ENCODE data around the gene ATP8B1. TPM values are rescaled to one million over a fixed set of nuclear protein-coding genes. Genes with fewer than 3 reads are reported as not detected.
"Not testable (repeated sequence)": the region's sequence is repeated elsewhere in the genome, so short reads cannot be mapped to it uniquely, and the experiment has no call there.

ATP8B1 gene
- polyA plus RNA-seq, 1 donor = 3.5 TPM

DNA sequence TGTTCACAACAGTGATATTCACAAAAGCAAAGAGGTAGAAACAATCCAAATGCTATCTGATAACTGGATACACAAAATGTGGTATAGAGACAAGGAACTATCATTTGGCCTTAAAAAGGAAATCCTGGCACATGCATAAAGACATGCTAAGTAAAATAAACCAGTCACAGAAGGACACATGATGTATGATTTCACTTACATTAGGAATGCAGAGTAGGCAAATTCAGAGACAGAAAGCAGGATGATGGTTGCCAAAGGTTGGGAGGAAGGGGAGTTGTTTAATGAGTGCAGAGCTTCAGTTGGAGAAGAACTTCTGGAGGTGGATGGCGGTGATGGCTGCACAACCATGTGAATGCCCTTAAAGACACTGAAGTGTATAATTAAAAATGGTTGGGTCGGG is 38.1 kb downstream of the ATP8B1 start:
- no peak for DNase-seq (ENCODE audit: low read depth)

DNA sequence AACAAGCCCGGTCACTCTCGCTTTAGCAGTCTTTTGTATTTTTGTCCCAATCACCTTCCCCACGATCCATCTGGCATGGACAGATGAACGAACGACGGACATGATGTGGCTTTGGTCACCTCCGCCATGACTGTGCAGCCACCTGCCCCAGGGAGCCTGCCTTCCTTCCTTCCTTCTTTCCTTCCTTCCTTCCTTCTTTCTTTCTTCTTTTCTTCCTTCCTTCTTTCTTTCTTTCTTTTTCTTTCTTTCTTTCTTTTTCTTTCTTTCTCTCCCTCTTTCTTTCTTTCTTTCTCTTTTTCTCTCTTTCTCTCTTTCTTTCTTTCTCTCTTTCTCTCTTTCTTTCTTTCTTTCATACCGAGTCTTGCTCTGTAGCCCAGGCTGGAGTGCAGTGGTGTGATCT is 39.0 kb downstream of the ATP8B1 start:
- no peak for DNase-seq (ENCODE audit: low read depth)

DNA sequence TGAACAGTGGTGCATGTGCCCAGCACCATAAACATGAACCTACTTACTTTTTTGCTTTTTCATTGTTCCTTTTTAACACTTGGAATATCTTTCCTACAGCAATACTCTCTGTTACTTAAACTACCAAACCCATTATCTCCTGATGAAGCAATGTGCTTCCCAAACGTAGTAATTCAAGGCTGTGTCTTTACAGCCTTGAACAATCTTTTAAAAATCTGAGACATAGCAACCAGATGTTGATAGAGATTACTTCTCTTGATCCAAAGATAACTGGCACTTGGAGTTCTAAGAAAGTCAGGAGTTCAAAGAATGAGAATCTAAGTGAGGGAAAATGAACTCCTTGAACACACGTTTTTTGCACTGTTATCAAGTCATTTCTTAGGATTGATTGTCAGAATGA is 40.4 kb downstream of the ATP8B1 start:
- DNase-seq (ENCODE audit: low read depth) = no peak

DNA sequence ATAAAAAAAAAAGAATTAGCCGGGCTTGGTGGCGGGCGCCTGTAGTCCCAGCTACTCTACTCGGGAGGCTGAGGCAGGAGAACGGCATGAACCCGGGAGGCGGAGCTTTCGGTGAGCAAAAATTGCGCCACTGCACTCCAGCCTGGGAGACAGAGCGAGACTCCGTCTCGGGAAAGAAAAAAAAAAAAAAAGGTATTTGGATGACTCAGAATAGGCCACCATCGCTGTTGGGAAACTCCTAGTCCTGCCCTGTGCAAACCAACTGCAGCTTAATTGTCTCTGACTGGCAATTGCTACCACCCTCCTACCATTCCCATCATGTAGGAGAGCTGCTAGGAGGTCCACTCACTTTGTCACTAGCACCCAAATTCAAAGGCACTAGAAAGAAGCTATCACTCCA is 43.5 kb downstream of the ATP8B1 start:
- no peak for DNase-seq (ENCODE audit: low read depth)

DNA sequence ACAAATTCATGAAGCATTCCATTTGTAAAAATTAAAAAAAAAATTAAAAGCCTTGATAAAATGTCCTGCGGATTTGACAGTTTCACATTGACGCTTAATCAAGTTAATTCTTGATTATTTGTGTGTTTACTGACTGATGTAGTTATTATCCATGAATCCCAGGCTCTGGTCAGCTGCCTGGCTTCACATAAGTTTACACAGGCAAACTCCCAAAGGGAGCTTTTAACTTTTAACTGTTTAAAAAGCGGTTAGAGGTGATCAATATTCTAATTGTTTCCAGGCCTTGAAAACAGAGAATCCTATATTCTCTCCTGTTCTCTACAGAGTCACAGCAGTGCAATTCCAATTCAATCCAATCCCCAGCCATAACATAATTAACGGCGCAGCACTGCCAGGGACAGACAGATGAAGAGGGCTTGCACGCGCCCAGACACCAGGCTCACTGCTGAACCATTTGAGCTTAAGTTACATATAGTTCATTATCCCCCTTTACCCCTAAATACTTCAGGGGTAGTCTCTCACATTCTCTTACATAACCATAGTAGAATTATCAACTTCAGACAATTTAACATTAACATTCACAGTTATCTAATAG is 47.5 kb downstream of the ATP8B1 start:
- no peak for DNase-seq (ENCODE audit: low read depth)

DNA sequence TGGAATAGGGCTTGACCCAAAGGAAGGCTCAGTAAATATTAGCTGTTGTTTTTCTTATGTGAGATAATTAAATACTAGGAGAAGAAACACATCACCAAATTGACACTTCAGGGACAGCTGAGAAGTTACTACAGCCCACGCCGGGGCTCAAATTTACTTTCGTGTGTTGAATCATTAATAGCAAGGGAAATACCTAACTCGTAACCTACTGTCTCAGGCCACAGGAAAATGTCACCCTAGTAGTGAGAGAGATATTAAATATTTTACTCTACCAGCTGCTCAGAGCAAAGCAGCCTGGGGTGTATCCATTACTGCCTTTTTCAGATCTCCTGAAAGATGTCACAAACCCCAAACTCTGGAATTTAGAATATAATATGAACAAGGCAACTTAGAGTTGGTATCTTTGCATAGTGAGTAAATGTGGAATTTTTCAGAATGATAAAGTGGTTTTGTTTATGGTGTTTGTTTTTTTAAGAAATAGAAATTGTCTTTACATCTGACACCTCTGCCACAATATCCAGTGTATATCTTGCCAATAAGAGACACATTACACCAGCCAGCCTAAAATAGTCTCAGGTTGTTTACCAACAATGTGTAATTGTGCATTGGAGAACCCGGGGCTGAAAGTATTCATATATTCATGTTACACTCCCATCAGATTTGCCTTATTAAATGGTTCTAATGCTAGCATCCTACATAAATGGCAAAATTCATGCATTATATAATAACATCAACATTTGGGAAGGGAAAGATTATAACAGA is 48.4 kb downstream of the ATP8B1 start:
- no peak for DNase-seq (ENCODE audit: low read depth)

DNA sequence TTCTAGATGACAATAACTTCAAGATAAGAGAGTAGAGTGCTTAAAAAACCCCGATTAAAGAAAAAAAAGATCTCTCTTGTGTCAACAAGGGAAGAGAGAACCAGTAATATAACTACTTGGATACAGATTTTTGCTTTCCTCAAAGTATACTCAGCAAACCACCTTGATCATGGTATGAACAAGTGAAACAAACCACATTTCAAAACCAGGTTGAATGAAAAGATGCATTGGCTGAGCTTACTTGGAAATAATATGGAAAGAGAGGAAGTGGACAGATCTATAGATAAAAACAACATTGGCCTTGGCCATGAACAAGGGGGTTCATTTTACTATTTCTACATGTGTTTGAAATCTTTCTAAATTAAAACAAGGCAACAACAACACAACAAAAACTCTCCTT is 50.1 kb downstream of the ATP8B1 start:
- no peak for DNase-seq (ENCODE audit: low read depth)

DNA sequence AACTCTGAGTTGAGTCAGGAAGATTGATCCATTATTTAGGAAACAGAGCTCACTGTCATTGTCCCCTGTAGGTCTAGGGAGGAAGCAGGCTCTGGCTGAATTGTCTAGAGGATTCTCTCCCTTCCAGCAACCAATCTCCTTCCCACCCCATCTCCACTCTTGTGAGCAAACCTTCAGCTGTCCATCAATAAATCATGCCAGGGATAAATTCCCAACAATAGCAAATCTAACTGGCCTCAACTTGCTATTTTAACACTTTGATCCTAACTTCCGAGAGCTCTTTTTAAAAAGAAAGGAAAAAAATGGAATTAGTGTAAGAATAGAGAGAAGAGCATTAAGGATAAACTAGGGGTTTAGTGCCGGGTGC is 53.5 kb downstream of the ATP8B1 start:
- DNase-seq (ENCODE audit: low read depth) = no peak

DNA sequence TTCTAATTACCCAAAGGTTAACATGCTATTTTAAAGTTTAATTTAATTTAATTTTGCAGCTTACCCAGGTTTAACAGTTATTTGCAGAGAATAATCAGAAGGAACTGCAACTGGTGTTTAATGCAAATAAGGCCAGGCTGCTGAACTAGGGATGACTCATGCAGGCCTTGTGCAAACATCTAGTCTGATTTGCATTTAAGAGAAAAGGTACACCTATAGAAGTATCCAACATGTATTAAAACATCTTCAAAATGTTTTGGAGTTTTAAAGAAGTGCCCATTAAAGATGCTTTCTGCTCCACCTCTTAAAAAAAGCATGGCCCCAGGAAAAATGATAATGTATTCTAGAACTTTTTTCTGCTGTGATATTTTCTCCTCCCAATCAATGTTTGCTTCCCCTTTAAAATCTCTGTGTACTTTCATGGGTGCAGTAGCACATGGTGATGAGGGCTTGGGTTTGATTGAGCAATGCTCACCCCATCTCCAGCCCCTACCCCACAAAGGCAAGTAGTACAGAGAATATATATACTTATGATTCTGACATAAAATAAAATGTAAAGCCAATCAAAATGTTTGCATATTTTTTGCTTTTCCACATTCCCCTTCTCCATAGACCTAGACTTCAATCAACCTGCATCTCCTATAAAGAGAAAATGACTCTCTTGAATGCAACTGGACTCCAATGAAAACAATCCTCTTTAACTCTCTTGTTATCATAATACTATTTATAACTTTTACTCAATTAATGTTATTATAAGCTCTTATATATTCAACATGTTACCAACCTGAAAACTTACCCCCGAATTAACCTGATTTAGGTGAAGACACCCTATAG is 54.1 kb downstream of the ATP8B1 start:
- DNase-seq (ENCODE audit: low read depth) = no peak

DNA sequence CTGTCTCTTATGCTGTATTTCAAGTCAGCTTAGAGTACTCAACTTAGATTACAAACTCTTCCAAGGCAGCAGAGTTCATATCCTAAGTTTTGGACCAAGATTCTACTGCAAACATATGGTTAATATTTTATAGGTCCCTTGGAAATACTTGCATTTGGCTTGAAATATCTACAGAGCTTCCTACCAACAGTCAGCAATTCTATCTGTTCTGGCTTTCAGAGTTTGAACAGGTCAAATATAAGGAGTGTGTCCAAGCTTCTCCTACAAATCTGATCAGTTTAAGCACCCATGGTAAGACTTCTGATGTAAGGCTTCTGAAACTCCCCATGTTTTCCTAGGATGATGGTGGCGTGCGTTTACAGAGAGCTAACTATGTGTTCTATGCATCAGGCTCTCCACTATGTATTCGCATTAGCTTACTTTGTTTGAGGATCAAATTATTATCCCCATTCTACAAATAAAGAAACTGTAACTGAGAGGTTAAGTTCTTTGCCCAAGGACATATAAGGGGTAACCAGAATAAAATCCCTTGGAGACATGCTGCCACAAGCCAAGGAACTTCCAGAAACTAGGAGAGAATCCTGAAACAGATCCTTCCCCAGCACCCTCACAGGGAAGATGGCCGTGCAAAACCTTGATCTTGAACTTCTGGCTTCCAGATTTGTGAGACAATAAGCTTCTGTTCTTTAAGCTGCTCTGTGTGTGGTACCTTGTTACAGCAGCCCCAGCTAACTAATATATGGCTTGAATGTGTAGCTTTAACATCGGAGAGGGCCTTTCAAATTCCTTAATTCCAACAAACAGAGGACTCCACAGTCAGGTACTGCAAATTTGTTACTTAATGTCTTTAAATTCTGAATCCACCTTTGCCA is 55.1 kb downstream of the ATP8B1 start:
- DNase-seq (ENCODE audit: low read depth) = no peak

DNA sequence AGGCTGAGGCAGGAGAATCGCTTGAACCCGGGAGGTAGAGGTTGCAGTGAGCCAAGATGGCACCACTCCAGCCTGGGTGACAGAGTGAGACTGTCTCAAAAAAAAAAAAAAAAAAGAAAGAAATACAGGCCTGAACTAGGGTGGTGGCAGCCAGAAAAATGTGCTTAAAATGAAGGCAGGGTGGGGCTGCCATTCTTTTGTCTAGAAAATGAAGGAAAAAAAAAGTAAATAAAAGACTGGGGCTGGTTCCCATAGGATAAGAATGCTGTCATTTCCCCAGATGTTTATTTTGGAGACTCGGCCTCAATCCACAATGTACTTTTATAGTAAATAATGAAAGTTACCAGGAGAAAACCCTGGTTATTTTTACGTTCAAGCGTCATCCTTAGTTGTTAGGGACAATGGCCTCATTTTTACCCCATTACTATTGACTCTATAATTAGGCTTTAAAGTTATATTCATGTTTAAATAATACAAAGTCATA is 58.9 kb downstream of the ATP8B1 start:
- no peak for DNase-seq (ENCODE audit: low read depth)

DNA sequence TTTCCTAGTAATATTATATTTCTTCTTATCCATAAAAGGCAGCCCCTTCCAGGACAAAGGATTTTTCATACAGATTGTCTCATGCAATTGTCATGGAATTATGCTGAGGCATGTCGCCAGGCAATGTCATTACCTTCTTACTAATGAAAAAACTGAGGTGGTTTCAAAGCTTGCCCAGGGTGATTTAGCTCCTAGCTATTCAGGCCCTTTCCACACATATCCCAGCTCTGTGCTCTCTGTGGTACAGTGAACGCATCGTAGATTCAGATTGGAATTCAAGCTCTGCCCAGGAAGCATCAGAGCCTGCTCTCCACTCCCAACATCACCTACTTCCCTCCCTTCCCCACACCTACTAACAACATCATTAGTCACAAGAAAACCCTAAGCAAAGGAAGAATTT is 60.1 kb downstream of the ATP8B1 start:
- no peak for DNase-seq (ENCODE audit: low read depth)

DNA sequence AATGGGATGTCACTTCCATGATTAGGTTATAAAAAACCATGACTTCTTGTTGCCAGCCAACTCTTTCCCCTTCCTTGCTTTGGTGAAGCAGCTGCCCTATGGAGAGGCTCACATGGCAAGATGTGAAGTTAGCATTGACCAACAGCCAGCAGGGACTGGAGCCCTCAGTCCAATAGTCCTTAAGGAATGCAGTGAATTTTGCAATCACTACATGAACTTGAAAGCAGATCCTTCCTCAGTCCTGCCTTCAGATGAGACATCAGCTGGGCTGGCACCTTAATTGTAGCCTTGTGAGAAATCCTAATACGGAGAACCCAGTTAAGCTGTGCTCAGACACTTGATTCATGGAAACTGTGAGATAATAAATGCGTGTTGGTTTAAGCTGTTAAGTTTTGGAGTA is 61.8 kb downstream of the ATP8B1 start:
- DNase-seq (ENCODE audit: low read depth) = no peak

DNA sequence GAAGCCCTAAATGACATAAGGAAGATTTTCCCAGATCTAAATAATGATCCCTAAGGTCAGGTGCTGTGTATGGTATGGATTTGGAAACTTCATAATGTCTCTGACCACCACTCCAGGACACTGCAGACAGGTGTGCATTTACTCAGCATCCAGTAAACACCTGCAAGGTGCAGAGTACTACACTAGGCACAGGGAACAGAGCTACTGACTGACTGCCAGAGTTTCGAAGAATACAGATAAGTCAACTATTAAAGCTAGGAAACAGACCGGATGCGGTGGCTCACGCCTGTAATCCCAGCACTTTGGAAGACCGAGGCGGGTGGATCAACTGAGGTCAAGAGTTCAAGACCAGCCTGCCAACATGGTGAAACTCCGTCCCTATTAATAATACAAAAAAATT is 65.0 kb downstream of the ATP8B1 start:
- DNase-seq (ENCODE audit: low read depth) = no peak

DNA sequence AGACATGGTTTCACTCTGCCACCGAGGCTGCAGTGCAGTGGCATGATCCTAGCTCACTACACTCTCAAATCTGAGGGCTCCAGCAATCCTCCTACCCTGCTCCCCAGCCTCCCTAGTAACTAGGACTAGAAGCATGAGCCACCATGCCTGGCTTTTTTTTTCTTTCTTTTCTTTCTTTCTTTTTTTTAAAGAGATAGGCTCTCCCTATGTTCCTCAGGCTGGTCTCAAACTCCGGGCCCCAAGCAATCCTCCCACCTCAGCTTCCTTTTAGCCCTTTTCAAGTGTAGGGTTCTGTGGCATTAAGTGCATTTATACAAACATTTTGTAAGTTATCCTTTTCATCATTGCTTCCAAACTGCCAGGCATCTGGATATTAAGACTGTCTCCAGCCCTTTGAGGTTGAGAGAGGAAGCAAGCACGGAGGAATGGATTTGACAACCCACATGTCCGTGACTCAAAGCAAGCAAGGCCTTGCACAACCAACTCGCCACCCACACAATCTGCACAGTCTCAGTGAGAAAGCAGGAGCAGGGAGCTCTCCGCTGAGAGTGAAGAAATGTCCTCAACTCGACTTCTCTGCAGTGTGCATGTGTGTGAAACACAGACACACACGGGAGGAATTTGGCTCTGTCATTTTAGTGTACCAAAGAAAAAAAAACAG is 65.6 kb downstream of the ATP8B1 start:
- DNase-seq (ENCODE audit: low read depth) = no peak

DNA sequence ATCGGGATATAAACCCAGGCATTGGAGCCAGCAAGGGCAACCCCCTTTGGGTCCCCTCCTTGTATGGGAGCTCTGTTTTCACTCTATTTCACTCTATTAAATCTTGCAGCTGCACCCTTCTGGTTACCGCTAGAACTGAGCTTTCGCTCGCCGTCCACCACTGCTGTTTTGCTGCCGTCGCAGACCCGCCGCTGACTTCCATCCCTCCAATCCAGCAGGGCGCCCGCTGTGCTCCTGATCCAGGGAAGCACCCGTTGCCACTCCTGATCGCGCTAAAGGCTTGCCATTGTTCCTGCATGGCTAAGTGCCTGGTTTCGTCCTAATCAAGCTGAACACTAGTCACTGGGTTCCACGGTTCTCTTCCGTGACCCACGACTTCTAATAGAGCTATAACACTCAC is 68.1 kb downstream of the ATP8B1 start:
- not testable (repeated sequence) for DNase-seq (ENCODE audit: low read depth)

DNA sequence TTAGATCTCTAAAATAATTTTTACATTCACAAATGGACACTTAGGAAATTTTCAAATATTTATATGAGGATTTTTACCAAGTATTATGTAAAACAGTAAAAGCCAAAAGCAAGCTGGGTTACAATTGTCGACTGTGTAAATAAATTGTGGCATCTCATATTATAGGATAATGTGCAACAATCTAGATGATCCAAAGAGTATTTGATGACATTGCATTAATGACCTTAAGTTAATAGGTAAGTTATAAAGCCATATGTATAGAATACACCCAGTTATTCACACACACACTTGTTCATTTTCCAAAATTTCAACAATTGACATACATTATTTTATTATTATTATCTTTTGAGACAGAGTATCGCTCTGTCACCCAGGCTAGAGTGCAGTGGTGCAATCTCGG is 69.3 kb downstream of the ATP8B1 start:
- no peak for DNase-seq (ENCODE audit: low read depth)

DNA sequence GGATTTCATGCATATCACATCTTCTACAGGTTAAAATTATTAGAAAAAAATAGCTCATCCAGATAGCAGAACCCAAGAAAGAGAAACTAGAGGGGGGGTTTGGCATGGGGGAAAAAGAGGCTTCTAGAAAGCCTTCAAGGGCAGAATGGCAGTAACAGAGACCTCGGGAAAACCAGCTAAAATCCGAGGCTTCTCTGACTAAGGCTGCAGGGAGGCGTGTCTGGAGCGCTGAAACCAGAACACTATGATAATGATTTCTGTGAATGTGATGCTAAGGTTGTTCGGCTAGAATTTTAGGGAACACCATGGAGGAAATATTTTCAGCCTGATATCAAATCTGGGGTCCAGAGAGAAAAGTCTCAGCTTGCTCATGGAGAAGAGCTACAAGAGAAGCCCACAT is 73.0 kb downstream of the ATP8B1 start:
- no peak for DNase-seq (ENCODE audit: low read depth)

DNA sequence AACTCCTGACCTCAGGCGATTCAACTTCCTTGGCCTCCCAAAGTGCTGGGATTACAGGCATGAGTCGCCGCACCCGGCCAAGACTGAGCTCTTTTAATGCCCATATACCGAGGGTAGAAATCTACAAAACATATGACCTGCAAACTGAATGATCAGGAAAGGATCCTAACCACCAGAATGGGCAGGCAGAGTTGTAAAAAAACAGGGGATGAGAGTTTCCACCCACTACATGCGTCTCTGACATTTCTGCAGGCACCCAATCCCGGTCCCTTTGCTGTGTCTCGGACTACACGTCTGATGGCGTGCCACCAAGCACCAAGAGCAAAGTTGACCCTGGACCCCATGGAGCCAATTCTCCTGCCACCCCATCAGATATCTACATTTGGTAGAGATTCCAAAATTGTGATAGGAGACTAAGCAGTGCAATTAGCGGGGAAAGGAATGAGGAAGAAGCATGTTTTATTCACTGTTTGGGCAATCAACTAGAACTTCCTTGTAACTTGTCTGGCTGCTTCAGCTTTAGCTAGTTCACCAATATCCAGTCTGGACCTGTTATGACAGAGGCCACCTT is 74.1 kb downstream of the ATP8B1 start:
- DNase-seq (ENCODE audit: low read depth) = no peak

DNA sequence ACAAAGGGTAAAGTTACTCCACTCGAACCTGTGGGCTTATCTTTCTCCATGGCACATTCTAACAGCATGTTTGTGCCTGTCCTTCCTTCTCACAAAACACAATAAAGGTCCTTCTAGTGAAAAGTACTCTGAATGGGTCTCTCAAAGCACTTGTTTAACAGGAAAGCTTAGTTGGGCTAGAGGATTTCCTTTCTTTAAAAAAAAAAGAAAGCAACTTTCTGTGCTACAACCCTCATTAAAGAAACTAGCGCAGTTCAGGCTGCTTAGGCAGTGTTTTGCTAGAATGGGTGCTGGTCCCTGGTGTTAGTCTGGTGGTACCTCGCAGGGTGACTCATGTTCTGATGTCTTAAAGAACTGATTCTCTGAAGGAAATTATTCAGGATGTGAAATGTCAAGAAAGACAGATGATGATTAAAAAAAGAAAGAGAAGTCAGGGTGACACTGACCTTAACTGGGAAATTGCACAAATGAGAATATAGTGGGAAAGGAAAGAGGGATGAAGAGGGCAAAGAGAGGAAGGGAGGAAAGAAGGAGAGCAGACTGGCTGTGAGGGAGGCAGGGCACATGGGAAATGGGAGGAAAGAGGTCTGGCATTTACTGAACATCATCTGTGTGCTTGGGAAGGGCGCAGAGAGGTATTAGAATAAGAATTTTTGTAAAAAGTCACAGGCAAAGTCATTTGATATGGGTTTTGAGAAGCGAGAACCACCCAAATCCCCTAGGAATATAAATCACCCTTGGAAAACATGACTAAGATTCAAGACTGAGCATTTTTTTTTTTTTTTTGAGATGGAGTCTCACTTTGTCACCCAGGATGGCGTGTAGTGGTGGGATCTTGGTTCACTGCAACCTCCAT is 74.9 kb downstream of the ATP8B1 start:
- no peak for DNase-seq (ENCODE audit: low read depth)
